ENCODE results near the gene MORN1. TPM values are rescaled to one million over a fixed set of nuclear protein-coding genes. Genes with fewer than 3 reads are reported as not detected.

MORN1 gene
- total RNA-seq, 4 donors from 2014 or later, result 2.8 to 9.6 (median 4.3) TPM

DNA sequence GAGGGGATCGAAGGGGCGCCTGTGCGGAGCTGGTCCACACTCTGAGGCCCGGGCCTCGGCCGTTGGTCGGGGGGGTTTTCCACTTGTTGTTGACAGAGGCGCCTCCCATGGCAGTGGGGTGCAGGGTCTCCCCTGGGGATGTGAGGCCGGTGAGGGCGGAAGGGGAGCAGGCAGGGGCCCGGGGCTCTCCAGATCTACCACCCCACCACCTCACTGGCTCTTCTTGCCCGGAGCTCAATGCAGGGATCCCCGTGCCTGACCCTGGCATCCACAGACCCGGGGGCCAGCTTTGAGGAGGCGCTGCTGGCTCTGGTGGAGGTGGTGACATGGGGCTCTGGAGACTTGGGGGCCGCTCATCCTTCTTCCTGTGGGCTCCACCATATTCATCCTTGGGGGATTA, 28.1 kb upstream of the MORN1 start:
- TF ChIP-seq, protein P1, sequence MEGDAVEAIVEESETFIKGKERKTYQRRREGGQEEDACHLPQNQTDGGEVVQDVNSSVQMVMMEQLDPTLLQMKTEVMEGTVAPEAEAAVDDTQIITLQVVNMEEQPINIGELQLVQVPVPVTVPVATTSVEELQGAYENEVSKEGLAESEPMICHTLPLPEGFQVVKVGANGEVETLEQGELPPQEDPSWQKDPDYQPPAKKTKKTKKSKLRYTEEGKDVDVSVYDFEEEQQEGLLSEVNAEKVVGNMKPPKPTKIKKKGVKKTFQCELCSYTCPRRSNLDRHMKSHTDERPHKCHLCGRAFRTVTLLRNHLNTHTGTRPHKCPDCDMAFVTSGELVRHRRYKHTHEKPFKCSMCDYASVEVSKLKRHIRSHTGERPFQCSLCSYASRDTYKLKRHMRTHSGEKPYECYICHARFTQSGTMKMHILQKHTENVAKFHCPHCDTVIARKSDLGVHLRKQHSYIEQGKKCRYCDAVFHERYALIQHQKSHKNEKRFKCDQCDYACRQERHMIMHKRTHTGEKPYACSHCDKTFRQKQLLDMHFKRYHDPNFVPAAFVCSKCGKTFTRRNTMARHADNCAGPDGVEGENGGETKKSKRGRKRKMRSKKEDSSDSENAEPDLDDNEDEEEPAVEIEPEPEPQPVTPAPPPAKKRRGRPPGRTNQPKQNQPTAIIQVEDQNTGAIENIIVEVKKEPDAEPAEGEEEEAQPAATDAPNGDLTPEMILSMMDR (IDR thresholded peaks at IDR 0.05; ENCODE audit: low read depth), result no peak

DNA sequence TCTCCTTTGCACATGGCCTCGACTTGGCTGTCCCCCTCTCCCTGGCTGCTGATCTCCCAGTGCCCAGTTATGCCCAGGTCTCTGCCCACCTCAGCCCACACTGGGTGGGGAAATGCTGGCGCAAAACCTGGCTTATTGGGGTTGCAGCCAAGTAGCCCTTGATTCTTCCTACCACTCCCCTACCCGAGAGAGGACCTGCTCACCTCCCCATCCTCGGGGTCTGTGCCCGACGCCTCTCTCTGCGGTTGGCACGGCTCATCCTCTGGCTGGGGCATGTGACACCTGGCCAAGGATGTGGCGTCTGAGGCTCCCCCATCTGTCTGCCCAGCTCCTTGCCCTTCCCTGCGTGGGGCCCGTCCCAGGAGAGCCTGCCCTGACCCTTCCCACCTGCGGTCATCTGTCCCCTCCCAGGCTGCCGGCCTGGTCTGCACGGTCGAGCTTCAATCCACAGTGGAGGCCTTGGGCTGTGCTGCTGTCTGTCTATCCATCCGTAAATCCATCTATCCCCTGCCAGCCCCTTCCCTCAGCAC, 27.5 kb upstream of the MORN1 start:
- TF ChIP-seq, protein P1 (IDR thresholded peaks at IDR 0.05; ENCODE audit: low read depth), result no peak

DNA sequence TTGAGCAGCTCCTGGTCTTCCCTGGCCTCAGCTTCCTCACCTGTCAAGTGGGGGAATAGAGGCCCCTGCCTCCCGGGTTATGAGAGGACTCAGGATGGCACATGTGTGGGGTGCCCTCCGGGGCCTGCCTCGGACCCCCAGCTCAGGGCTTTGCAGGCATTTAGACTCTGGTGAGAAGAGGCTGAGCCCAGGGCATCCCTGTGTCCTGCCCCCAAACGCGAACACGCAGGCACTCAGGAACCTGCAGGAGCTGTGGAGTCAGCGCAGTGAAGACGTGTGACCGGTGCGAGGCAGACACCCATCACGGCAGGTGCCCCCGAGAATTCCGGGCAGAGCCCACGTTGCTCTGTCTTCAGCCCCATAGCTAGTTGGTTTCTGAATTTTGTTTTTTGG, 26.5 kb upstream of the MORN1 start:
- TF ChIP-seq, protein P1 (IDR thresholded peaks at IDR 0.05; ENCODE audit: low read depth), result no peak

DNA sequence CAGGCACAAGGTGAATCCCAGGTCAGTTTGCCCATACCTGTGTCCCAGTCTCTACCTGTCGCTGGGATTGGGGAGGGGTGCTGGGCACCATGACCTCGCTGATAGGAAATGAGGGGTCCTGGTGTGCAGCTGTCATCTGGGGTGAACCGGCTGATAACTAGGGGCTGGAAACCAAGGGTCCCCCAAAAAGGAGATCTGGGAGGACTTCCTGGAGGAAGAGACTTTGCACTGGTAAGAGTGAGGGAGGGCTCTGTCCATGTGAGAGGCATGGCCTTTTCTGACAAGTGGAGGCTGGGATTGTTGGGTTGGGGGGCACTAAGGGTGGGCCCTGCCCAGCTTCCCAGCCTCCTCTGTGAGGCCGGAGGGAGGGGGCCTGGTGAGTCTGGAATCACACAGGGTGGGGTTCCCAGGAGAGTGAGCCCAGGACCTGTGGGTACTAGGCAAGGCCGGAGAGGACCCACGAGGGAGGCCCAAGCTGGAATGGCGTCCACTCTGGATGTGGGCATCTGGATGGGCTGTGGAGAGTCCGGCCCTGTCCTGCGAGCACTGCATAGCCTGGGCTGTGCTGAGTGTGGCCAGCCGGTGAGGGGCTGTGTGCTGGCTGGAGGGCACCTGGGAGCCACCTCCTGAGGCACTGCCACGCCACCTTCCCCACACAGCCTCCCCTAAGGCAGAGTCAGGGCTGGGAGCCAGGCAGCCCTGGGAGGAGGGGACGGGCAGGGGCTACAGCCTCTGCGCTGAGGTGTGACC, 25.9 kb upstream of the MORN1 start:
- TF ChIP-seq, protein P1 (IDR thresholded peaks at IDR 0.05; ENCODE audit: low read depth), result no peak

DNA sequence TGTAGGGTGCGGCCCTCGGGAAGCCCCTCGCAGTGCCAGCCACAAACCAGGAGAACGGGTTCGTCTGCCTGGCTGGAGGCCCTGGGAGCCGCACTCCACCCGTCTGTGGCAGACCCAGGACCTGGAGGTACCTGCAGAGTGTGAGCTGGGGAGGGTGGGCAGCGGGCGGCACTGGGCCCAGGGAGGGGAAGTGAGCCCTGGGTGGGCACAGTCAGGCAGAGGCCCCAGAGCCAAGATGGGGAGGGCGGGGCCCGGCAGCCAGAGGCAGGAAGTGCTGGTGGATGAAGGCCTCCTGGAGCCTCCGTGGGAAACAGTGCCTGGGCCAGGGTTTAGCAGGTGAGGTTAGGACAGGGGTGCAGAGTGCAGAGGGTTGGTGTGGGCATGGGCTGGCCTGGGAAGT, 25.0 kb upstream of the MORN1 start:
- TF ChIP-seq, protein P1 (IDR thresholded peaks at IDR 0.05; ENCODE audit: low read depth), result no peak

DNA sequence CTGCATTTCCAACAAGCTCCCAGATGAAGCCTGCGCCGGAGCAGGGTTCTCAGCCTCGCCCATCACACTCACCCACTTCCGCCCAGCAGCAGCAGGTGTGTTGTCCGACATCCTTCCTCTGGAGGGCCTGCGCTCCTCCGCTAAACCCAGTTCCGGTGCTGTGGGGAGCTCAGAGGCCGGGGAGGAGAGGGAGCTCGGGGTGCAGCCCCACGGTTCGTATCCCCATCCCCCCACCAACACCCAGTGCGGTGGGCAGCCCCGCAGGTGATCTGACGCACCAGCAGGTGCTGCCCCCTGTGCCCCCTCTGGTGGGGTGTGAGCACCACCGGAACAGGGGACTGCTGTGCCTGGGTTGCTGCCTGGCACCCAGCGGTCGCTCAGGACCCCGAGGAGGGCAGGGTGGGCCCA, 24.5 kb upstream of the MORN1 start:
- TF ChIP-seq, protein P1 (IDR thresholded peaks at IDR 0.05; ENCODE audit: low read depth), result no peak

DNA sequence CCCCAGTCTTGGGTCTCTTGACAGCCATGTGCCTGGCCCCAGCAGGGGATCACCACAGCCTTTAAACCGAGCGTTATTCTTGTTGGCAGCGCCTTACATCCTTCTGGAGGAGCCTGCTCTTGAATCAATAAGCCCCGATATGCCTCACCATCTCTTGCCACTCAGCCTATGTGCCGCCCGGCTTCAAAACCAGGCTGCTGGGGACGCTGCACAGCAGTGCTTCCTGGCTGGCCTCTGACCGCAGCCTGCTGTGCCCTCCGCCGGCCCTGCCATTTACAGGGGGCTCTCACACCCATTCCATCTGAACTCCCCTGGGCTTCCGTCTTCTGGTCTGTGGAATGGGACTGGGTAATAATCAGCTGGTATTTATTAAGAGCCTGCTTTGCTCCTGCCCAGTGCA, 24.0 kb upstream of the MORN1 start:
- TF ChIP-seq, protein P1 (IDR thresholded peaks at IDR 0.05; ENCODE audit: low read depth), result no peak

All from subcutaneous adipose tissue (tissue), 4 donors.